Measurements from ENCODE around the gene TRIM44. TPM values are rescaled to one million over a fixed set of nuclear protein-coding genes. Genes with fewer than 3 reads are reported as not detected.
"Not testable (repeated sequence)": the region's sequence is repeated elsewhere in the genome, so short reads cannot be mapped to it uniquely, and the experiment has no call there.

Gene TRIM44
- polyA plus RNA-seq, 1 donor, result 101 TPM

DNA sequence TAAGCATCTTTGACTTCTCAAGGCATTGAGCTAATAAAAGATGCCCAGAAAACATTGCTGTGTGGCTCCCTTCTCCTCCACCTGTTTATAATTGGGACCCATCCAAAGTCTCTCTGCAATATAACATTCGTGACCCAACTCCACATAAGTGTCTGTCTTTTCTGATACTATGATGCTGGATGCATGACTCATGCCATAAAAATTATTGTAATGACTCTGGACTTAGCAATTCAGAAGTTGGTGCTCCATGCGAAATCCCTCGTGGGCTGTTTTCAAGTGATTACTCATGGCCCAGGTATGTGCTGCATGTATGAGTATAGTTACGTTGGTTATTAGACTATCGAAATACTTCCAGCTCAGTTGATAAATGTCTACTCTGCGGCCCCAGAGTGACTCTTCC, 32.7 kb upstream of the TRIM44 start:
- no peak for DNase-seq

DNA sequence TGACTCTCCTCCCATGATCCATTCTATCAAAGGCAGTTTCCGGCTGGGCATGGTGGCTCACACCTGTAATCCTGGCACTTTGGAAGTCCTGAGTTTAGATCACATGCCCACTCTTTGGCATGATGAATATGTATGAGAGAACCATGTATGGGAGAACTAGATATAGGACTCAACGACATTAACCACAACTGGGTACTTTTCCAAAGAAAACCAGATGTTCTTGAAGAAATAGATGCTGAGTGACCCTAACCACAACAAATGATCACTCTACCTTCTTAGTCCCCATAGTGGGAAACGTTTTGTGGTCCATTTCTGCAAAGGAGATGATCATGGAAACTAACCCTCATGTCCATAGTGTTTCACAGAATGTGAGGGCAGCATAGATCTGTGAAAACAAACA, 30.7 kb upstream of the TRIM44 start:
- no peak for DNase-seq

GRCh38 chr11:35632301-35632700, 30.3 kb upstream of the TRIM44 start:
- no peak for DNase-seq

- DNase-seq, result no peak
These were observed 28.6 kb upstream of the TRIM44 start for GRCh38 chr11:35633827-35634423.

GRCh38 chr11:35635933-35636332, 26.6 kb upstream of the TRIM44 start:
- DNase-seq, result no peak

DNA sequence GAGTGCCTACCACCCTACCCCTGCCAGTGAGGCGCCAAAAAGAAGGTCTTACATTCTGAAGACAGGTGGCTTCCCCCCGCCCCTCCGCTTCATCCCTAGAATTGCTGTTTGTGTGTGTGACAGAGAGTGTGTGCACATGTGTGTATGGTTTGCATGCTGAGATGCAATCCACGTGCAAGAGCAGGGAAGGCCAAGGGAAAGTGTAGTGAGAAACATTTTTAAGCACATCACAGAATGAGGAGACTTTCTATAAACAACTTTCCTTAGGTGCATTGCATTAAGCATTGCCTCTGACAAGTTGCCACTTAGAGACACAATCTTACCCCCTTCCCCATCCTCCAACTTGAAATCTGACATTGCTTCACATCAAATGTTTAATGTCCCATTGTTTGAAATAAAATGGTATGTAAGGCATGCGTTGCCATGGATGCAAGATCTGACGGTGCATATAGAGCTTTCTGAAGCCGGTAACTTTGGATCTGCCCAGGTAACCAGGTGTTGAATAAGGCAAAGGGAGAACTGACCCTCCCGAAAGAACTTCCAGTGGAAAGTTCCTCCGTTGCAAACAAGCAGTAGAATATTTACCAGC, 22.9 kb upstream of the TRIM44 start:
- no peak for DNase-seq

GRCh38 chr11:35641171-35641897, 21.2 kb upstream of the TRIM44 start:
- DNase-seq, result no peak

- DNase-seq, result no peak
These were observed 20.6 kb upstream of the TRIM44 start for GRCh38 chr11:35641964-35642363.

DNA sequence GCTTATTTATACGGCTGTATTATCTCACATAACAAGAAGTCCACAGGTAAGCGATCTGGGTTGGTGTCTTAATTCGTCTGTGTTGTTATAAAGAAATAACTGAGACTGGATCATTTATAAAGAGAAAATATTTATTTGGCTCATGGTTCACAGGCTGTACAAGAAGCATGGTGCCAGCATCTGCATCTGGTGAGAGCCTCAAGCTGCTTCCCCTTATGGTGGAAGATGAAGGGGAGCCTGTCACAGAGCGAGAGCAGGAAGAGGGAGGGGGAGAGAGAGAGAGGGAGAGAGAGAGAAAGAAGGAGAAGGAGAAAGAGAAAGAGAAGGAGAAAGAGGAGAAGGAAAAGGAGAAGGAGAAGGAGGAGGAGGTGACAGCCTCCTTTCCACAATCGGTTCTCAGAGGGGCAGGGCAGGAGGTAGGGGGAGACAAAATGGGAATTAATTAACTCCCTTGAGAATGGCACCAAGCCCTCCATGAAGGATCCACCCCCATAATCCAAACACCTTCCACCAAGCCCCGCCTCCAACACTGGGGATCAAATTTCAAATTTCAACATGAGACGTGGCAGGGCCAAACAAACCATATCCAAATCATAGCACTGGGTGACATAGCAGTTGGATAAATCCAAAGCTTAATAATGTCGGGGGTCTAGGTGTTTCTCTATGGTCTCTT, 15.0 kb upstream of the TRIM44 start:
- DNase-seq, result no peak

- DNase-seq, result no peak
These were observed 12.6 kb upstream of the TRIM44 start for GRCh38 chr11:35650006-35650405.

GRCh38 chr11:35650467-35650866, 12.1 kb upstream of the TRIM44 start:
- DNase-seq, result no peak

DNA sequence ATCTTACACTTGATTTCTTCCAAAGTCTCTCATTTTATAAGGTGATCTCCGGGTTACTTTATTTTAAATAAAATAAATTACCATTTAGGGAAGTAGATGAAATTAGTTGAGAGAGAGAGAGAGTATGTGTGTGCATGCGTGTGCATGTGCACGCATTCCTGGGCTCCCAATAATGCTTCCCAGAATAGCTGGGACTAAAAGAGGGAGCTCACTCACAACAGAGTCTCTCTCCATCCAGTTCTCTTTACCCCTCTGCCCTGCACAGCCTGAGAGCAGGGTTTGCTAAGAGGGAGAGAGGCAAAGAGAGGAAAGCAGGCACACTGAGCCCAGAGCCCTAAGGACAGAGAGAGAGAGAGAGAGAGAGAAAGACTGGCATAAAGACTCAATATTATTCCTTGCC, 11.3 kb upstream of the TRIM44 start:
- DNase-seq, result no peak

- not testable (repeated sequence) for DNase-seq
These were observed 9.8 kb upstream of the TRIM44 start for GRCh38 chr11:35652786-35653185.

DNA sequence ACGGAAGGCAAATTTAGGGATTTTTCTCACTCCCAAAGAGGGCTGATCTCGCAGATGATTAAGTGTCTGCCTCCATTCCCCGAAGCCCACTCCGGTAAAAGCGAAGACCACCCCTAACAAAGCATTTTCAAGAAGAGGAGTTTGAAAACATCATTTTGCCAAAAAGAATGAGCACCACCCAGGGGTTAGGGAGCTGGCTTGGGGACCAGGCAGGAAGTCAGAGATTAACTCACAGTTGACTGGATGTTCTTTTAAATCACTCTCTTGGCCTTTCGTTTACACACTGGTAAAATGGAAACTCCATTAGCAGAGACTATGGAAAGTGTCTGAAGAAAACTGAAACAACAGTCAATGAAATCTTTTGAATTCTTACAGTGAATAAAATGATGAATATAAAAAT, 7.9 kb upstream of the TRIM44 start:
- DNase-seq, result no peak

- DNase-seq, result no peak
These were observed 7.3 kb upstream of the TRIM44 start for GRCh38 chr11:35655254-35655653.

- no peak for DNase-seq
These were observed 6.7 kb upstream of the TRIM44 start for GRCh38 chr11:35655856-35656255.

DNA sequence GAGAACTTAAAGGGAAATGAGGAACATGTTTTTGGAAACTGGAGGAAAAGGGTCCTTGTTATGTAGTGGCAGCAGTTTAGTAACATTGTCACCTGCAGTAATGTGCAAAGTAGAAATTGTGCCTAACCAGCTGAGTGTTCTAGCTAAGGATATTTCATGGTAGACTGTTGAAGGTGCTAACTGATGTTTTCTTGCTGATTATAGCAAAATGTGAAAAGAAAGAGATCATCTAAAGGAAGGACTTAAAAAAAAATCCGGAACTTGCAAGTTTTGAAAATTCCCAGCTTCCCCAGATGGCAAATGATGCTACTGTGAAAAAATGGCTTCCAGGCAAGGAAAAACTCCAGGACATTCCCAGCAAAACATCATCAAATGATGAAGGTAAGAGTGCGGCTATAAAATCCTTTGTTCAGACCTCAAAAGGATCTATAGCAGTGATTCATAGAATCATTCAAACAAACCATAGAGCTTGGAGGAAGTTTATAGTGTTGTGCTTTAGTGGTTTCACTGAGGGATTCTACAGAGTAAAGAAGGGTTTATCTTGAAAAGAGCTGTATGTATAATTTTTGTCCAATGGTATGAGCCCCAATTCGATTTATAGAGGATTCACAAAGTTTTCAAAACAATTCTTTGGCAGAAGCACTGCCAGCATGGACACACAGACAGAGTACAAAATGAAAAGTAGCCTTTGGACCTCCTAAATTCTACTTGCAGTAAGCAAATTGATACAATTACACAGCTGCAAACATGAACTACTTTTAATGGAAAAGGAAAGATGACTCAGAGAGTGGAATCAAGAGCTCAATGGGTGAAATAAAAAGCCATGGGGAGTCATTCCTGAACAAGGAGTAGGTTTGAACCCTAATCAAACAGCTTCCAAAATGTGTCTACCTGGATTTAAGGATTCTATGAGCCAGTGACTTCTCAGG, 4.3 kb upstream of the TRIM44 start:
- no peak for DNase-seq

- DNase-seq, result no peak
These were observed 1.0 kb upstream of the TRIM44 start for GRCh38 chr11:35661534-35661933.

GRCh38 chr11:35662061-35662648, 420 bp upstream of the TRIM44 start:
- no peak for DNase-seq

DNA sequence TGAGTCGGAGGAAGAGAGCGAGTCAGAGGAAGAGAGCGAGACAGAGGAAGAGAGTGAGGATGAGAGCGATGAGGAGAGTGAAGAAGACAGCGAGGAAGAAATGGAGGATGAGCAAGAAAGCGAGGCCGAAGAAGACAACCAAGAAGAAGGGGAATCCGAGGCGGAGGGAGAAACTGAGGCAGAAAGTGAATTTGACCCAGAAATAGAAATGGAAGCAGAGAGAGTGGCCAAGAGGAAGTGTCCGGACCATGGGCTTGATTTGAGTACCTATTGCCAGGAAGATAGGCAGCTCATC, 780 bp downstream of the TRIM44 start:
- no peak for DNase-seq

GRCh38 chr11:35664977-35665441, 2.4 kb downstream of the TRIM44 start:
- peak; percentile 10 for DNase-seq

GRCh38 chr11:35667257-35667656, 4.7 kb downstream of the TRIM44 start:
- DNase-seq, result no peak
